GM12878 (cell line): Measurements from ENCODE around the gene CTNNBIP1. TPM values are rescaled to one million over a fixed set of nuclear protein-coding genes. Genes with fewer than 3 reads are reported as not detected.
A peak's percentile ranks its signal among the peaks of the same experiment; 100 is the strongest.

Experiments used
- ATAC-seq: fragments of 200-7000 bp; cut with Tn5 transposase; 3 replicates; pipeline ENCODE4 v1.9.1; 2020; ENCODE audit warnings: mild to moderate bottlenecking, moderate library complexity
- BruUV-seq: library from RNA; stranded (reverse); fragments of 400-500 nt; replicated peaks from 2 replicates; lab custom pipeline; 2021; lab: Mats Ljungman, UMichigan
- CTCF ChIA-PET: fragments of 300-600 bp; sonication (Branson Sonifier 250); formaldehyde crosslinking; extraction: SDS; loops from one replicate; lab custom pipeline; 2021; ENCODE audit warnings: inconsistent platforms; lab: Yijun Ruan, JAX
- POLR2A ChIA-PET: fragments of 350-600 bp; formaldehyde crosslinking; extraction: SDS; loops from one replicate; lab custom pipeline; 2021; ENCODE audit warnings: inconsistent platforms; lab: Charles Lee
- RAD21 ChIA-PET: fragments of 300-600 bp; sonication (Branson Sonifier 250); formaldehyde crosslinking; loops from one replicate; lab custom pipeline; 2023; ENCODE audit warnings: antibody characterized with exemption; ENCODE audit not compliant: unreplicated experiment; lab: Charles Lee
- SMC1A ChIA-PET: fragments of 300-600 bp; sonication (Branson Sonifier 250); formaldehyde crosslinking; loops from one replicate; lab custom pipeline; 2023; ENCODE audit not compliant: unreplicated experiment, uncharacterized antibody; lab: Charles Lee
- DNase-seq: peaks from one replicate; pipeline ENCODE4 v3.0.0-alpha.2; 2011; ENCODE audit warnings: low read depth, low spot score
- FAIRE-seq: peaks from 3 replicates; lab custom pipeline; 2011; peaks lifted over from hg19 to GRCh38; lab: Jason Lieb, UNC
- H2AFZ ChIP-seq: 2 replicates; pipeline ENCODE4 v1.6.0; 2011; ENCODE audit warnings: low read depth, low read length, control low read depth; ENCODE audit not compliant: control insufficient read depth
- H3K27ac ChIP-seq: 2 replicates; pipeline ENCODE4 v1.5.1; 2011; ENCODE audit warnings: control low read depth; ENCODE audit not compliant: control insufficient read depth, insufficient read depth
- H3K27me3 ChIP-seq, 2 experiments: replicated peaks in 1 of 2; 2 replicates each; pipeline versions ENCODE4 v1.6.0 to v1.6.1; 2011; ENCODE audit warnings: low read length in 1 of 2; ENCODE audit not compliant: control insufficient read depth in 2 of 2, insufficient read depth in 2 of 2
- H3K36me3 ChIP-seq, 2 experiments: 2 replicates each; pipeline ENCODE4 v1.5.1; 2011; ENCODE audit warnings: low read length in 1 of 2; ENCODE audit not compliant: control insufficient read depth in 2 of 2, insufficient read depth in 2 of 2
- H3K4me1 ChIP-seq: 2 replicates; pipeline ENCODE4 v1.6.1; 2011; ENCODE audit warnings: mild to moderate bottlenecking, low read length, moderate library complexity, mixed read lengths; ENCODE audit not compliant: control insufficient read depth, insufficient read depth
- H3K4me2 ChIP-seq: 2 replicates; pipeline ENCODE4 v1.6.0; 2011; ENCODE audit warnings: control low read depth; ENCODE audit not compliant: control insufficient read depth, insufficient read depth
- H3K4me3 ChIP-seq: fragments of 200-600 bp; sonication (generic); 2 replicates; pipeline ENCODE4 v1.5.1; 2016
- H3K79me2 ChIP-seq: 2 replicates; pipeline ENCODE4 v1.6.0; 2011; ENCODE audit warnings: low read length; ENCODE audit not compliant: control insufficient read depth, insufficient read depth
- H3K9ac ChIP-seq: 2 replicates; pipeline ENCODE4 v1.8.0; 2011; ENCODE audit warnings: low read length, control low read depth, mixed read lengths; ENCODE audit not compliant: control insufficient read depth, insufficient read depth
- H3K9me3 ChIP-seq: replicated peaks from 3 replicates; pipeline ENCODE4 v1.5.1; 2011; ENCODE audit warnings: mild to moderate bottlenecking, low read length; ENCODE audit not compliant: control insufficient read depth, insufficient read depth
- H4K20me1 ChIP-seq: 2 replicates; pipeline ENCODE4 v1.6.0; 2011; ENCODE audit not compliant: control insufficient read depth, insufficient read depth
- BHLHE40 ChIP-seq, 2 experiments: fragments of 450-650 bp in 1 of 2; IDR thresholded peaks; 2 replicates each; pipeline ENCODE4 v1.6.1; 2011 to 2017; ENCODE audit warnings: low read depth in 2 of 2, borderline replicate concordance in 1 of 2, improper control_type of control experiment in 1 of 2, low read length in 1 of 2, mild to moderate bottlenecking in 1 of 2
- CBX3 ChIP-seq: fragments of 200-600 bp; sonication (generic); IDR thresholded peaks from 2 replicates; pipeline ENCODE4 v1.6.1; 2016; ENCODE audit warnings: low read depth, borderline replicate concordance
- CTCF ChIP-seq, 3 experiments: IDR thresholded peaks in 2 of 3; conservative IDR thresholded peaks in 1 of 3; 2 replicates each; pipeline ENCODE4 v1.5.1; 2011; ENCODE audit warnings: low read depth in 3 of 3, low read length in 3 of 3, mild to moderate bottlenecking in 3 of 3, control low read depth in 2 of 3, moderate library complexity in 2 of 3, inconsistent platforms in 1 of 3, mixed read lengths in 1 of 3; ENCODE audit not compliant: control insufficient read depth in 2 of 3, insufficient read depth in 1 of 3; ENCODE audit errors: extremely low read depth in 1 of 3
- EED ChIP-seq: sonication (generic); IDR thresholded peaks from 2 replicates; pipeline ENCODE4 v1.6.1; 2016; ENCODE audit warnings: antibody characterized with exemption, low read depth
- ESRRA ChIP-seq: IDR thresholded peaks from 2 replicates; pipeline ENCODE4 v1.6.1; 2012; ENCODE audit warnings: mild to moderate bottlenecking, low read length, improper control_type of control experiment
- HDGF ChIP-seq: fragments of 450-650 bp; IDR thresholded peaks from 2 replicates; pipeline ENCODE4 v1.6.1; 2016; ENCODE audit warnings: antibody characterized with exemption
- IKZF1 ChIP-seq: fragments of 450-650 bp; conservative IDR thresholded peaks from 2 replicates; pipeline ENCODE4 v1.6.1; 2017; ENCODE audit warnings: antibody characterized with exemption, mild to moderate bottlenecking
- IKZF2 ChIP-seq, 2 experiments: fragments of 450-650 bp; IDR thresholded peaks; 2 replicates each; pipeline ENCODE4 v1.6.1; 2017; ENCODE audit warnings: mild to moderate bottlenecking in 2 of 2, moderate library complexity in 2 of 2
- NRF1 ChIP-seq: conservative IDR thresholded peaks from 2 replicates; pipeline ENCODE4 v1.6.1; 2011; ENCODE audit warnings: mild to moderate bottlenecking, low read depth, low read length, improper control_type of control experiment
- POLR2A ChIP-seq: IDR thresholded peaks from 2 replicates; pipeline ENCODE4 v1.6.1; 2011; ENCODE audit warnings: low read depth, mild to moderate bottlenecking, low read length
- RAD51 ChIP-seq: fragments of 450-650 bp; IDR thresholded peaks from 2 replicates; pipeline ENCODE4 v1.6.1; 2016; ENCODE audit warnings: moderate library complexity, mild to moderate bottlenecking, inconsistent platforms
- SPI1 ChIP-seq: IDR thresholded peaks from 2 replicates; pipeline ENCODE4 v1.6.1; 2011; ENCODE audit warnings: low read depth, mild to moderate bottlenecking, low read length, moderate library complexity, borderline replicate concordance; ENCODE audit not compliant: insufficient read depth
- TARDBP ChIP-seq: IDR thresholded peaks from 2 replicates; pipeline ENCODE4 v1.6.1; 2016; ENCODE audit warnings: borderline replicate concordance
- USF2 ChIP-seq: IDR thresholded peaks from 2 replicates; pipeline ENCODE4 v1.6.1; 2011; ENCODE audit warnings: low read depth, low read length, improper control_type of control experiment, borderline replicate concordance
- WGBS: methylation state at CpG from one replicate; pipeline ENCODE4 v1.1.6; 2016; ENCODE audit warnings: low lambda C conversion rate; ENCODE audit not compliant: insufficient replicate concordance, insufficient coverage; ENCODE audit errors: missing lambda C conversion rate; 5-methylcytosine and 5-hydroxymethylcytosine counted together
- in situ Hi-C: fragments of 300-500 bp; cut with MboI; formaldehyde crosslinking; loops from 9 replicates; pipeline ENCODE4 v1.14.3; 2018; ENCODE audit warnings: mixed read lengths
- intact Hi-C: fragments of 100-400 bp; cut with micrococcal nuclease; formaldehyde crosslinking; loops from one replicate; pipeline ENCODE4 v1.14.2; 2022; ENCODE audit not compliant: unreplicated experiment
- polyA plus RNA-seq, 11 experiments: library from polyadenylated mRNA; depleted of rRNA in 4 of 11; unstranded in 6 of 11; stranded (reverse) in 5 of 11; fragments of >200 nt; fragmentation: Nextera tagmentation in 4 of 11; fragmentation: Illumina TruSeq in 1 of 11; extraction: Ambion mirVana in 4 of 11; extraction: Trizol in 1 of 11; gene quantifications; 1 replicate in 1 of 11; 2 replicates in 10 of 11; pipeline versions ENCODE4 v1.2.1 to v1.2.3, GENCODE V29; 2011 to 2016; ENCODE audit warnings: inconsistent platforms in 2 of 11, missing spikeins in 2 of 11, low read depth in 1 of 11
- total RNA-seq, 4 experiments: library from RNA; depleted of rRNA in 3 of 4; stranded (reverse); fragments of >200 nt in 3 of 4; fragmentation: Illumina TruSeq in 1 of 4; extraction: Trizol in 1 of 4; gene quantifications; 2 replicates each; pipeline versions ENCODE4 v1.2.1 to v1.2.3, GENCODE V29; 2013 to 2021
- TF ChIP-seq, protein P1 (sequence below): IDR thresholded peaks from 2 replicates; pipeline ENCODE4 v1.6.1; 2011; ENCODE audit warnings: low read depth, mild to moderate bottlenecking, low read length, moderate library complexity, borderline replicate concordance; ENCODE audit errors: extremely low read depth
- TF ChIP-seq, protein P2 (sequence below): fragments of 450-650 bp; IDR thresholded peaks from 2 replicates; pipeline ENCODE4 v1.6.1; 2016; ENCODE audit warnings: mild to moderate bottlenecking
- TF ChIP-seq, protein P3 (sequence below): IDR thresholded peaks from 2 replicates; pipeline ENCODE4 v1.6.1; 2012; ENCODE audit warnings: low read depth, low read length, improper control_type of control experiment

The CTNNBIP1 gene
- total and polyA plus RNA-seq, 10 of the 15 experiments (the other 5 are each of a cell fraction or from before 2014, with no cell fraction given): 0.42 to 31.8 (median 10.8) TPM

GRCh38 chr1:9900142-9901043 lies 9.7 kb downstream of the CTNNBIP1 start:
- H3K9ac ChIP-seq: peak overlapping the region; percentile 25; the same call in 1 of the 2 replicates
- H3K36me3 ChIP-seq: no peaks in the 10 kb centered on the region
- SMC1A ChIA-PET: interaction anchor here (1.3 kb wide), 1 partner anchor 14 kb away, joined by 3 read pairs; no protein-coding TSS in a partner anchor
- CTCF ChIA-PET: no interaction called here
- ATAC-seq (peak; percentile 83), DNase-seq (no peak), FAIRE-seq (peak; percentile 89)
- 60% methylated on average over 18 of the region's 18 CpGs for WGBS
- in situ Hi-C loops (no loop called here), intact Hi-C loops (no loop called here)
- H4K20me1 ChIP-seq: no peaks in the 10 kb centered on the region
- H3K27ac ChIP-seq: no peak overlapping the region
- H3K4me2 ChIP-seq: peak overlapping the region; percentile 74
- RAD21 ChIA-PET: no interaction called here
- peaks cover 31% of the 10 kb centered on the region for H3K4me1 ChIP-seq
- H3K9me3 ChIP-seq: no peaks in the 10 kb centered on the region
- H3K79me2 ChIP-seq: peaks cover 2% of the 10 kb centered on the region; the same call in 1 of the 2 replicates
- BruUV-seq: no TSS peak
- peak overlapping the region; percentile 82 for H2AFZ ChIP-seq
- no peaks in the 10 kb centered on the region for H3K27me3 ChIP-seq
- peak overlapping the region; percentile 7; the same call in 1 of the 2 replicates for H3K4me3 ChIP-seq
- POLR2A ChIA-PET: interaction anchor here (0.5 to 0.6 kb wide), 3 partner anchors 14 to 272 kb away, joined by 3 to 5 read pairs (median 4); no protein-coding TSS in a partner anchor
- TF ChIP-seq CBX3: no peak
- peak; percentile 30; the same call in 1 of the 2 replicates for TF ChIP-seq EED
- TF ChIP-seq TARDBP: no peak
- peak; percentile 74 to 82 for TF ChIP-seq BHLHE40 (IDR thresholded peaks at IDR 0.05; ENCODE audit: borderline replicate concordance in 1 of 2, low read depth in 2 of 2, low read length in 1 of 2)
- TF ChIP-seq IKZF2 (IDR thresholded peaks at IDR 0.05): peak in 1 of 2 experiments; percentile 36; a peak in 1 of 4 replicates
- TF ChIP-seq, protein P1, sequence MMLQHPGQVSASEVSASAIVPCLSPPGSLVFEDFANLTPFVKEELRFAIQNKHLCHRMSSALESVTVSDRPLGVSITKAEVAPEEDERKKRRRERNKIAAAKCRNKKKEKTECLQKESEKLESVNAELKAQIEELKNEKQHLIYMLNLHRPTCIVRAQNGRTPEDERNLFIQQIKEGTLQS: peak; percentile 20; the same call in 1 of the 2 replicates
- no peak for TF ChIP-seq CTCF (IDR thresholded peaks at IDR 0.05 in 2 of 3, conservative IDR thresholded peaks at IDR 0.05 in 1 of 3; ENCODE audit: control insufficient read depth in 2 of 3, extremely low read depth in 1 of 3, insufficient read depth in 1 of 3, low read depth in 3 of 3, low read length in 3 of 3)
- no peak for TF ChIP-seq ESRRA
- no peak for TF ChIP-seq NRF1
- 0 out of 2 replicates have a peak, but pooled peaks have one; percentile 19 for TF ChIP-seq IKZF1
- TF ChIP-seq, protein P2, sequence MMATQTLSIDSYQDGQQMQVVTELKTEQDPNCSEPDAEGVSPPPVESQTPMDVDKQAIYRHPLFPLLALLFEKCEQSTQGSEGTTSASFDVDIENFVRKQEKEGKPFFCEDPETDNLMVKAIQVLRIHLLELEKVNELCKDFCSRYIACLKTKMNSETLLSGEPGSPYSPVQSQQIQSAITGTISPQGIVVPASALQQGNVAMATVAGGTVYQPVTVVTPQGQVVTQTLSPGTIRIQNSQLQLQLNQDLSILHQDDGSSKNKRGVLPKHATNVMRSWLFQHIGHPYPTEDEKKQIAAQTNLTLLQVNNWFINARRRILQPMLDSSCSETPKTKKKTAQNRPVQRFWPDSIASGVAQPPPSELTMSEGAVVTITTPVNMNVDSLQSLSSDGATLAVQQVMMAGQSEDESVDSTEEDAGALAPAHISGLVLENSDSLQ: 0 out of 2 replicates have a peak, but pooled peaks have one; percentile 6
- TF ChIP-seq RAD51: peak; percentile 82
- peak; percentile 60; the same call in 1 of the 2 replicates for TF ChIP-seq SPI1
- TF ChIP-seq, protein P3, sequence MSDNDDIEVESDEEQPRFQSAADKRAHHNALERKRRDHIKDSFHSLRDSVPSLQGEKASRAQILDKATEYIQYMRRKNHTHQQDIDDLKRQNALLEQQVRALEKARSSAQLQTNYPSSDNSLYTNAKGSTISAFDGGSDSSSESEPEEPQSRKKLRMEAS: 0 out of 2 replicates have a peak, but pooled peaks have one; percentile 31
- 0 out of 2 replicates have a peak, but pooled peaks have one; percentile 44 for TF ChIP-seq POLR2A
- TF ChIP-seq HDGF: no peak
- TF ChIP-seq USF2: peak; percentile 64; the same call in 1 of the 2 replicates
